Measurements from ENCODE around the gene CRADD. TPM values are rescaled to one million over a fixed set of nuclear protein-coding genes. Genes with fewer than 3 reads are reported as not detected.
"Not testable (repeated sequence)": the region's sequence is repeated elsewhere in the genome, so short reads cannot be mapped to it uniquely, and the experiment has no call there.

The CRADD gene
- total RNA-seq, 5 donors from 2014 or later (not counting 1 experiment from before 2014, with no cell fraction given), result 11.2 to 19.3 (median 12.3) TPM

GRCh38 chr12:93711502-93711901 is 34.3 kb downstream of the CRADD start:
- DNase-seq; H3K27ac Mint-ChIP-seq; H3K27ac ChIP-seq (ENCODE audit: low read length); H3K4me1 ChIP-seq (ENCODE audit: control insufficient read depth in 1 of 2, extremely low read depth in 1 of 2, insufficient read depth in 2 of 2, low read length in 2 of 2); H3K4me3 ChIP-seq (ENCODE audit: control insufficient read depth in 1 of 2, extremely low read depth in 1 of 2, low read length in 1 of 2); H3K27me3 Mint-ChIP-seq; POLR2A ChIA-PET; H3K4me1 Mint-ChIP-seq; H3K36me3 ChIP-seq (ENCODE audit: control insufficient read depth in 2 of 2, extremely low read depth in 1 of 2, insufficient read depth in 1 of 2, low read length in 1 of 2); ATAC-seq (replicated peaks in 1 of 4); H3K4me3 Mint-ChIP-seq; H3K9me3 ChIP-seq; H3K27me3 ChIP-seq (replicated peaks in 1 of 2; ENCODE audit: control insufficient read depth in 2 of 2, extremely low read depth in 1 of 2, insufficient read depth in 2 of 2, low read length in 1 of 2): not testable (repeated sequence)
- Mint-ChIP-seq H3K36me3 (peaks cover 32% of the 10 kb centered on the region), H3K9me3 (peaks cover 7 to 19% (median 13%) of the 10 kb centered on the region in 3 donors)
- no CpG with 5 or more reads among the region's 1 CpG for WGBS (ENCODE audit: insufficient coverage)
- CTCF ChIA-PET, result interaction anchor here (0.6 to 0.7 kb wide), 3 partner anchors 22 to 1403 kb away, joined by 3 to 6 read pairs (median 3); no protein-coding TSS in a partner anchor

DNA sequence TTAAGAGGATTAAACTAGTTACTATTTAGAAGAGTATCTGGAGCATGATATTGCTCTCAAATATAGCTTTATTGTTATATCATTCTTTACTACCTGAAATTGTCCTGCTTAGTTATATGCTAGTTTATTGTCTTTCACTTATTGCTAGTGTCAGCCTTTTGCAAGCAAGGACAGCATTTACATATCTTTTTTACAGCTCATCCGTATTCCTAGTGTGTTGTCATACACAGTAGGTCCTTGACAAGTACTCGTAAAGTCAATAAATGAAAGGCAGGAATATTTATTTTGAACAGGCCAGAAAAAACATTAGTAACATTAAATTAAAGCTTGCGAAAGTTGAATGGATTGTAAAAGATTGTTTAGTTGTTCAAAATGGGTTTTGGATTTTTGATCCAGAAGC is 35.0 kb downstream of the CRADD start:
- DNase-seq, result no peak

GRCh38 chr12:93713060-93713459 is 35.9 kb downstream of the CRADD start:
- ATAC-seq (replicated peaks in 1 of 4) (no peak), DNase-seq (no peak)
- Mint-ChIP-seq H3K36me3 (peaks cover 33% of the 10 kb centered on the region), H3K9me3 (peaks cover 7 to 24% (median 17%) of the 10 kb centered on the region in 3 donors), H3K27ac (no peak overlapping the region), H3K27me3 (no peaks in the 10 kb centered on the region), H3K4me3 (no peak overlapping the region), H3K4me1 (peaks cover 0 to 7% (median 6%) of the 10 kb centered on the region in 3 donors)
- POLR2A ChIA-PET, result no interaction called here
- H3K27me3 ChIP-seq (replicated peaks in 1 of 2; ENCODE audit: control insufficient read depth in 2 of 2, extremely low read depth in 1 of 2, insufficient read depth in 2 of 2, low read length in 1 of 2), result no peaks in the 10 kb centered on the region
- no peaks in the 10 kb centered on the region for H3K36me3 ChIP-seq (ENCODE audit: control insufficient read depth in 2 of 2, extremely low read depth in 1 of 2, insufficient read depth in 1 of 2, low read length in 1 of 2)
- H3K27ac ChIP-seq (ENCODE audit: low read length), result no peak overlapping the region
- no CpG with 5 or more reads among the region's 5 CpGs for WGBS (ENCODE audit: insufficient coverage)
- no peak overlapping the region for H3K4me3 ChIP-seq (ENCODE audit: control insufficient read depth in 1 of 2, extremely low read depth in 1 of 2, low read length in 1 of 2)
- CTCF ChIA-PET, result no interaction called here
- H3K4me1 ChIP-seq (ENCODE audit: control insufficient read depth in 1 of 2, extremely low read depth in 1 of 2, insufficient read depth in 2 of 2, low read length in 2 of 2), result no peaks in the 10 kb centered on the region
- H3K9me3 ChIP-seq, result no peaks in the 10 kb centered on the region

More for the DNA sequence above, 35.0 kb downstream of the CRADD start:
- H3K4me1 Mint-ChIP-seq, result peaks cover 0 to 7% (median 6%) of the 10 kb centered on the region in 3 donors
- peaks cover 32% of the 10 kb centered on the region for H3K36me3 Mint-ChIP-seq
- peaks cover 7 to 19% (median 13%) of the 10 kb centered on the region in 3 donors for H3K9me3 Mint-ChIP-seq
- 100% methylated on average over 1 of the region's 3 CpGs for WGBS (ENCODE audit: insufficient coverage)
- no peaks in the 10 kb centered on the region for H3K4me1 ChIP-seq (ENCODE audit: control insufficient read depth in 1 of 2, extremely low read depth in 1 of 2, insufficient read depth in 2 of 2, low read length in 2 of 2)
- no peak overlapping the region for H3K27ac ChIP-seq (ENCODE audit: low read length)
- H3K27me3 Mint-ChIP-seq, result no peaks in the 10 kb centered on the region
- H3K27ac Mint-ChIP-seq, result no peak overlapping the region
- no peak overlapping the region for H3K4me3 Mint-ChIP-seq
- no peaks in the 10 kb centered on the region for H3K9me3 ChIP-seq
- H3K27me3 ChIP-seq (replicated peaks in 1 of 2; ENCODE audit: control insufficient read depth in 2 of 2, extremely low read depth in 1 of 2, insufficient read depth in 2 of 2, low read length in 1 of 2), result no peaks in the 10 kb centered on the region
- no peak overlapping the region for H3K4me3 ChIP-seq (ENCODE audit: control insufficient read depth in 1 of 2, extremely low read depth in 1 of 2, low read length in 1 of 2)
- no peaks in the 10 kb centered on the region for H3K36me3 ChIP-seq (ENCODE audit: control insufficient read depth in 2 of 2, extremely low read depth in 1 of 2, insufficient read depth in 1 of 2, low read length in 1 of 2)
- ChIA-PET POLR2A (no interaction called here), CTCF (interaction anchor here (0.6 to 0.7 kb wide), 3 partner anchors 21 to 1403 kb away, joined by 3 to 6 read pairs (median 3); no protein-coding TSS in a partner anchor)
- ATAC-seq (replicated peaks in 1 of 4), result no peak

DNA sequence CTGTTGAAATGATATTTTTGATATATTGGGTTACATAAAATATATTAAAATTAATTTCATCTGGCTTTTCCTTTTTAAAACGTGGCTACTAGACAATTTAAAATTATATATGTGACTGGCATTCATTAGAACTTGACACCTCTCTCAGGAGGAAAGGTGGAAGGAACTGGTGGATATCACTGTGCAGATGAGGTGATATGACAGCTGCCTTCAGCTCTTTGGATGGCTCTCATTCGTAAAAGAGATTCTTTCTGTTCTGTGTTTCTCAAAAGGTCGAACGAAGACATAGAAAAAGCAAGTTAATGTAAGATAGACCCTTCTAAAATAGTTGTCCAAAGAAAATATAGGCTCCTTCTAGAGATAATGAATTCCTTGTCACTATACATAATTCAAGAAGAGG is 36.6 kb downstream of the CRADD start:
- H3K27me3 Mint-ChIP-seq, result no peaks in the 10 kb centered on the region
- no peak overlapping the region for H3K27ac Mint-ChIP-seq
- H3K4me3 Mint-ChIP-seq, result no peak overlapping the region
- H3K9me3 Mint-ChIP-seq, result peaks cover 7 to 22% (median 17%) of the 10 kb centered on the region in 3 donors
- H3K4me1 Mint-ChIP-seq, result peaks cover 0 to 7% (median 6%) of the 10 kb centered on the region in 3 donors
- Histone ChIP-seq H3K27ac (ENCODE audit: low read length) (no peak overlapping the region), H3K36me3 (ENCODE audit: control insufficient read depth in 2 of 2, extremely low read depth in 1 of 2, insufficient read depth in 1 of 2, low read length in 1 of 2) (no peaks in the 10 kb centered on the region), H3K4me3 (ENCODE audit: control insufficient read depth in 1 of 2, extremely low read depth in 1 of 2, low read length in 1 of 2) (no peak overlapping the region), H3K27me3 (replicated peaks in 1 of 2; ENCODE audit: control insufficient read depth in 2 of 2, extremely low read depth in 1 of 2, insufficient read depth in 2 of 2, low read length in 1 of 2) (no peaks in the 10 kb centered on the region), H3K4me1 (ENCODE audit: control insufficient read depth in 1 of 2, extremely low read depth in 1 of 2, insufficient read depth in 2 of 2, low read length in 2 of 2) (no peaks in the 10 kb centered on the region), H3K9me3 (no peaks in the 10 kb centered on the region)
- DNase-seq (no peak), ATAC-seq (replicated peaks in 1 of 4) (no peak)
- peaks cover 35% of the 10 kb centered on the region for H3K36me3 Mint-ChIP-seq
- WGBS (ENCODE audit: insufficient coverage), result 100% methylated on average over 1 of the region's 4 CpGs
- CTCF ChIA-PET, result no interaction called here
- POLR2A ChIA-PET, result no interaction called here

DNA sequence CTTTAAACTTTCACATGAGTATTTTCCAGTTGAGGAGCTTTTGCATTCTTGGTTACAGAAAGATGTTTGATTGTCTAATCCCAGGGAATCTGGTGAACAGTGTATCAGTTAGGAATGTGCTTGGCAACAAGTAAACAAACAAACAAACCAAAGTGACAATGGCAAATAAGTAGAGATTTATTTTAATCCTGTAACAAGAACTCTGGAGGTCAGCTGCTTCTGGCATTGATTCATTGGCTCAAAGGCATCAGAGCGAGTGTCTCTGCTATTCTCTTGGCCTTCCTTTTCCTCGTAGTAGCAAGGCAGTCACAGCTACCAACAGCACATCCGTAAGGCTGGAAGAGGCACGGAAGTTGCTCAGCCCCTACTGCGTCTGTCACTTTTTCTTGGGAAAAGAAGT is 37.2 kb downstream of the CRADD start:
- no peak overlapping the region for H3K4me3 ChIP-seq (ENCODE audit: control insufficient read depth in 1 of 2, extremely low read depth in 1 of 2, low read length in 1 of 2)
- peaks cover 6 to 16% (median 14%) of the 10 kb centered on the region in 3 donors for H3K9me3 Mint-ChIP-seq
- no peaks in the 10 kb centered on the region for H3K4me1 ChIP-seq (ENCODE audit: control insufficient read depth in 1 of 2, extremely low read depth in 1 of 2, insufficient read depth in 2 of 2, low read length in 2 of 2)
- no peak overlapping the region for H3K27ac ChIP-seq (ENCODE audit: low read length)
- POLR2A ChIA-PET, result no interaction called here
- 100% methylated on average over 2 of the region's 5 CpGs for WGBS (ENCODE audit: insufficient coverage)
- no peaks in the 10 kb centered on the region for H3K36me3 ChIP-seq (ENCODE audit: control insufficient read depth in 2 of 2, extremely low read depth in 1 of 2, insufficient read depth in 1 of 2, low read length in 1 of 2)
- no peak overlapping the region for H3K4me3 Mint-ChIP-seq
- no peaks in the 10 kb centered on the region for H3K9me3 ChIP-seq
- DNase-seq, result no peak
- peaks cover 32% of the 10 kb centered on the region for H3K36me3 Mint-ChIP-seq
- peaks cover 0 to 7% (median 6%) of the 10 kb centered on the region in 3 donors for H3K4me1 Mint-ChIP-seq
- CTCF ChIA-PET, result no interaction called here
- no peaks in the 10 kb centered on the region for H3K27me3 Mint-ChIP-seq
- ATAC-seq (replicated peaks in 1 of 4), result no peak
- no peaks in the 10 kb centered on the region for H3K27me3 ChIP-seq (replicated peaks in 1 of 2; ENCODE audit: control insufficient read depth in 2 of 2, extremely low read depth in 1 of 2, insufficient read depth in 2 of 2, low read length in 1 of 2)
- no peak overlapping the region for H3K27ac Mint-ChIP-seq

DNA sequence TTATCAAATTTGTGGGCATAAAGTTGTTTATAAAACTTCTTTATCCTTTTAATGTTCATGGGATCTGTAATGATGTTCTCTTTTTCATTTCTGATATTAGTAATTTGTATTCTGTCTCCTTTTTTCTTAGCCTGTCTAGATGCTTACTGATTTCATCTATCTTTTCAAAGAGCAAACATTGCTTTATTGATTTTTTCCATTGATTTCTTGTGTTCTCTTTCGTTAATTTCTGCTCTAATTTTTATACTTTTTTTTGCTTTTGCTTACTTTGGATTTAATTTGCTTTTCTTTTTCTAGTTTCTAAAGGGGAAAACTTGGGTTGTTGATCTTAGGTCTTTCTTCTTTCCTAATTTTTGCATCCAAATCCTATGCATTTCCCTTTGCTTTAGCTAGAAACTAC is 42.5 kb downstream of the CRADD start:
- H3K4me1 Mint-ChIP-seq, result peaks cover 0 to 2% (median 0%) of the 10 kb centered on the region in 3 donors
- no CpG with 5 or more reads among the region's 1 CpG for WGBS (ENCODE audit: insufficient coverage)
- DNase-seq (no peak), ATAC-seq (replicated peaks in 1 of 4) (no peak)
- Histone ChIP-seq H3K27me3 (replicated peaks in 1 of 2; ENCODE audit: control insufficient read depth in 2 of 2, extremely low read depth in 1 of 2, insufficient read depth in 2 of 2, low read length in 1 of 2) (no peaks in the 10 kb centered on the region), H3K9me3 (peaks cover 5% of the 10 kb centered on the region), H3K36me3 (ENCODE audit: control insufficient read depth in 2 of 2, extremely low read depth in 1 of 2, insufficient read depth in 1 of 2, low read length in 1 of 2) (no peaks in the 10 kb centered on the region), H3K27ac (ENCODE audit: low read length) (no peak overlapping the region), H3K4me3 (ENCODE audit: control insufficient read depth in 1 of 2, extremely low read depth in 1 of 2, low read length in 1 of 2) (no peak overlapping the region), H3K4me1 (ENCODE audit: control insufficient read depth in 1 of 2, extremely low read depth in 1 of 2, insufficient read depth in 2 of 2, low read length in 2 of 2) (no peaks in the 10 kb centered on the region)
- peaks cover 33% of the 10 kb centered on the region for H3K36me3 Mint-ChIP-seq
- peaks cover 11 to 30% (median 17%) of the 10 kb centered on the region in 3 donors for H3K9me3 Mint-ChIP-seq
- H3K27me3 Mint-ChIP-seq, result no peaks in the 10 kb centered on the region
- ChIA-PET POLR2A (interaction anchor here in 1 of 2 donors (0.6 kb wide), 1 partner anchor 1069 kb away, joined by 17 read pairs; no protein-coding TSS in a partner anchor), CTCF (no interaction called here)
- H3K27ac Mint-ChIP-seq, result no peak overlapping the region
- no peak overlapping the region for H3K4me3 Mint-ChIP-seq

DNA sequence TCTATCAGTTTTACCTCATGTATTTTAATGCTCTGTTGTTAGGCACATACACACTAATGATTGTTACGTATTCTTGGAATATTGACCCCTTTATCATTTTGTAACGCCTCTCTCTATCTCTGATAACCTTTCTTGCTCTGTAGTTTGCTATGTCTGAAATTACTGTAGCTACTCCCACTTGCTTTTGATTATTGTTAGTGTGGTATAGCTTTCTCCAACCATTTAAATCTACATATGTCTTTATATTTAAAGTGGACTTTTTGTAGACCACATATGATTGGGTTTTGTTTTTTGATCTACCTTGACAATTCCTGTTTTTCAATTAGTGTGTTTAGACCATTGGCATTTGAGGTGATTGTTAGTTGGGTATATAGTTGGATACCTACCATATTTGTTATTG is 43.4 kb downstream of the CRADD start:
- Histone ChIP-seq H3K36me3 (ENCODE audit: control insufficient read depth in 2 of 2, extremely low read depth in 1 of 2, insufficient read depth in 1 of 2, low read length in 1 of 2) (no peaks in the 10 kb centered on the region), H3K27me3 (replicated peaks in 1 of 2; ENCODE audit: control insufficient read depth in 2 of 2, extremely low read depth in 1 of 2, insufficient read depth in 2 of 2, low read length in 1 of 2) (no peaks in the 10 kb centered on the region), H3K27ac (ENCODE audit: low read length) (no peak overlapping the region), H3K4me1 (ENCODE audit: control insufficient read depth in 1 of 2, extremely low read depth in 1 of 2, insufficient read depth in 2 of 2, low read length in 2 of 2) (no peaks in the 10 kb centered on the region), H3K9me3 (peaks cover 5% of the 10 kb centered on the region), H3K4me3 (ENCODE audit: control insufficient read depth in 1 of 2, extremely low read depth in 1 of 2, low read length in 1 of 2) (no peak overlapping the region)
- Mint-ChIP-seq H3K27me3 (no peaks in the 10 kb centered on the region), H3K27ac (no peak overlapping the region), H3K4me1 (no peaks in the 10 kb centered on the region), H3K4me3 (no peak overlapping the region), H3K9me3 (peaks cover 11 to 30% (median 17%) of the 10 kb centered on the region in 3 donors), H3K36me3 (peaks cover 30% of the 10 kb centered on the region)
- CTCF ChIA-PET, result no interaction called here
- POLR2A ChIA-PET, result no interaction called here
- no peak for ATAC-seq (replicated peaks in 1 of 4)
- no CpG with 5 or more reads among the region's 2 CpGs for WGBS (ENCODE audit: insufficient coverage)
- DNase-seq, result no peak

All from T-cell (primary cell).